Kidney epithelial cell (primary cell): ENCODE results near the gene B3GALT6. TPM values are rescaled to one million over a fixed set of nuclear protein-coding genes. Genes with fewer than 3 reads are reported as not detected.

ENCODE experiments used
- DNase-seq: peaks from one replicate; pipeline ENCODE4 v3.0.0-alpha.2; 2010; ENCODE audit warnings: low read depth
- H3K27me3 ChIP-seq: 2 replicates; pipeline ENCODE4 v1.6.0; 2011; ENCODE audit warnings: low read length; ENCODE audit not compliant: control insufficient read depth, insufficient read depth
- H3K36me3 ChIP-seq: 2 replicates; pipeline ENCODE4 v1.5.1; 2011; ENCODE audit warnings: low read length; ENCODE audit not compliant: control insufficient read depth, insufficient read depth
- H3K4me3 ChIP-seq: 2 replicates; pipeline ENCODE4 v1.5.1; 2011; ENCODE audit warnings: low read depth, mild to moderate bottlenecking, control low read depth, low read length
- total RNA-seq: library from RNA; depleted of rRNA; stranded (reverse); fragments of >200 nt; gene quantifications from 2 replicates; pipeline ENCODE4 v1.2.3, GENCODE V29; 2015
- TF ChIP-seq, protein P1 (sequence below): IDR thresholded peaks from 2 replicates; pipeline ENCODE4 v1.5.1; 2011; ENCODE audit warnings: mild to moderate bottlenecking, moderate library complexity, low read length, control low read depth, inconsistent platforms; ENCODE audit not compliant: insufficient read depth, poor library complexity, severe bottlenecking

The B3GALT6 gene
- total RNA-seq, 1 donor from 2014 or later = 43.7 TPM

GRCh38 chr1:1200876-1201810 lies 30.9 kb upstream of the B3GALT6 start:
- peak overlapping the region; percentile 27 for H3K4me3 ChIP-seq
- DNase-seq = no peak
- no peaks in the 10 kb centered on the region for H3K36me3 ChIP-seq
- peaks cover 14% of the 10 kb centered on the region for H3K27me3 ChIP-seq
- TF ChIP-seq, protein P1, sequence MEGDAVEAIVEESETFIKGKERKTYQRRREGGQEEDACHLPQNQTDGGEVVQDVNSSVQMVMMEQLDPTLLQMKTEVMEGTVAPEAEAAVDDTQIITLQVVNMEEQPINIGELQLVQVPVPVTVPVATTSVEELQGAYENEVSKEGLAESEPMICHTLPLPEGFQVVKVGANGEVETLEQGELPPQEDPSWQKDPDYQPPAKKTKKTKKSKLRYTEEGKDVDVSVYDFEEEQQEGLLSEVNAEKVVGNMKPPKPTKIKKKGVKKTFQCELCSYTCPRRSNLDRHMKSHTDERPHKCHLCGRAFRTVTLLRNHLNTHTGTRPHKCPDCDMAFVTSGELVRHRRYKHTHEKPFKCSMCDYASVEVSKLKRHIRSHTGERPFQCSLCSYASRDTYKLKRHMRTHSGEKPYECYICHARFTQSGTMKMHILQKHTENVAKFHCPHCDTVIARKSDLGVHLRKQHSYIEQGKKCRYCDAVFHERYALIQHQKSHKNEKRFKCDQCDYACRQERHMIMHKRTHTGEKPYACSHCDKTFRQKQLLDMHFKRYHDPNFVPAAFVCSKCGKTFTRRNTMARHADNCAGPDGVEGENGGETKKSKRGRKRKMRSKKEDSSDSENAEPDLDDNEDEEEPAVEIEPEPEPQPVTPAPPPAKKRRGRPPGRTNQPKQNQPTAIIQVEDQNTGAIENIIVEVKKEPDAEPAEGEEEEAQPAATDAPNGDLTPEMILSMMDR = no peak

GRCh38 chr1:1202831-1203560 lies 29.0 kb upstream of the B3GALT6 start:
- TF ChIP-seq, protein P1 = no peak
- peaks cover 20% of the 10 kb centered on the region for H3K27me3 ChIP-seq
- no peak overlapping the region for H3K4me3 ChIP-seq
- H3K36me3 ChIP-seq = no peaks in the 10 kb centered on the region
- DNase-seq = no peak

DNA sequence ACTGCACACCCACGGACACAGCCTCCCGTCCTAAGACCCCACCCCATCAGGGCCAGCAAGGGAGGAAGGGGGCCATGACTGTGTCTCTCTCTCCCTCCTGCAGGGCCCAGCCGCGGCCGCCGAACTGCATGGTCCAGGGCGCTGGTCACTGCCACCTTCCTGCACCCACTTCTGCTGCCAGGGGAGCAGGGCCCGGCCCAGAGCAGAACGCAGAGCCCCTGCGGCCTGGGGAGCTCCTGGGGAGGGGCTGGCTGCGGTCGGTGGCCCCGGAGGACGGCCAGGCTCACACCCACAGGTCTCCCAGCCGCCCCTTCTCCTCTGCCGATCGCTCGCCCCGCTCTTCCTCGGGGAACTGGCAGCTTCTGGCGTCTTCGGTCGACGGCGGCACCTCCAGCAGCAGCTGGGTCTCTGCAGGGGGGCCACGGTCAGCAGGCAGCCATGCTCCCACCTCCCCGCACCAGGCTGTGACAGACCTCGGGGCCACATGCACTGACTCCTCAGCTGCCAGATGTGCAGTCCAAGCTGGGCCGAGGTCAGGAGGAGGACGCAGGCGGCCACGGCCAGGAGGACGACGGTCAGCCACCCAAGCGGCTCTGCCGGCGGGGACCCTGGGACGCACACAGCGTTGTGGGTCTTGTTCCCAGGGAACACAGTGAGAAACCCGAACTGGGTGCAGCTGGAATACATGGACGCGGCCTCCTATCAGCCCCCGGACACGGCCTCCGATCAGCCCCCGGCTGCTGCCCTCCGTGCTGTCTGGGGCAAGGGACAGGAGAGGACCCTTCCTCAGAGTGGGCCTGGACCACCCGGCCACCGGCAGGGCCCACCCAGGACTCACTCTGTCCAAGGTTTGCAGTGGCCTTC lies 28.2 kb upstream of the B3GALT6 start:
- no peaks in the 10 kb centered on the region for H3K36me3 ChIP-seq
- peaks cover 20% of the 10 kb centered on the region for H3K27me3 ChIP-seq
- H3K4me3 ChIP-seq = no peak overlapping the region
- TF ChIP-seq, protein P1 = no peak
- DNase-seq = no peak

DNA sequence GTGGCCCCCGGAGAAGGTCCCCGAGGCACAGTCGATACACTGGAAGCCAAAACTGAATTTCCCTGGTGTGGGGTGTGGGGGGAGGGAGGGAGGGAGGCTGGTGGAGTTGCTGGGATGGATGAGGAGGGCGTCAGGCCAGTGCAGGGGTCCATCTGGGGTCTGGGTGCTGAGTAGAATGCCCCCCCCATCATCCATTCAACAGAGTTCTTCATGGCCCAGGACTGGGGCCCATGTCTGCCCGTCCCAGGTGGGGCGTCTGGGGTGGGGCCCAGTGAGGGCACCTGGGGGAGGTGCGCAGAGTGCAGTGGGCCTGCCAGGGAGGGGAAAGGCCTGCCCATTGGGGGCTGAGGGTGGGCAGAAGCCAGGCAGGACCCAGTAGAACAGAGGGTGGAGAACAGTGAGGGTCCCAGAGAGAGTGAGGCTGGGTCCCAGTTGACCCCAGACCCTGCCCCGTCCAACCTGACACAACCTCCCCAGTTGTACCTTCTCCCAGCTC lies 27.6 kb upstream of the B3GALT6 start:
- H3K4me3 ChIP-seq = no peak overlapping the region
- DNase-seq = no peak
- H3K27me3 ChIP-seq = peaks cover 20% of the 10 kb centered on the region
- TF ChIP-seq, protein P1 = no peak
- no peaks in the 10 kb centered on the region for H3K36me3 ChIP-seq

DNA sequence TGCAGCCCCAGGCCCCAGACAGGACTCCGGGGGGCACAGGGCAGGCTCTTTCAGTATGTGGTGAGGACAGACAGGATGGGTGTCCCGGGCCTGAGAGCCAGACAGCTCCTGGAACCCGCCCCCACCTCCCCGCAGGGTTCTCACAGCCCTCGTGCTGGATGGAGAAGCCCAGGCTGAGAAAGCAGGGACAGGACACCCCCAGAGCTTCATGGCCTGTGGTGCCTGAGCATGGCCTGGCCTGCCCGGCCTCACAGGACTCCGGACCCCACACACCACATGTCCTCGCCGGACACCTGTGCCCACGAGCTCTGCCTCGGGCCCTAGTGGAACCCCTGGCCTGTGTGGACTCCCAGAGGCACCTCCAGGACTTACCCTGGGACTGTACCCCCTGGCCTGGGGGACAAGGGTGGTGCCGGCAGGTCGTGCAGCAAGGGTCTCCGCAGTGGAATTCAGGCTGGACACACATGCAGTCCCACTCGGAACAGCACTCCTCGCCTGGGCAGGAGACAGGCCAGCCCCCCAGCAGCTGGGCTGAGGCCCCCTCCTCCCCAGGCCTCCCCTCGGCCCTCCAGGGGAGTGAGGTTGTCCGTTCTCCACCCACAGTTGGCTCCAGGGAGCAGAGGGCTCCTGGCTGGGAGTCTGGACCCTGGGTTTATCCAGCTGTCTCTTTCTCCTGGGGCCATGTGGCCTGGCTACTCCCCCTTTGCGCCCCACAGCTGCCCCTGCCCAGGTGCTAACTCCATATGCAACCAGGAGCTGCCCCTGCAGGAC lies 26.9 kb upstream of the B3GALT6 start:
- Histone ChIP-seq H3K27me3 (peaks cover 18% of the 10 kb centered on the region), H3K36me3 (no peaks in the 10 kb centered on the region), H3K4me3 (no peak overlapping the region)
- TF ChIP-seq, protein P1 = no peak
- DNase-seq = no peak
